ENCODE measurements around the gene PNPT1.

PNPT1 gene

DNA sequence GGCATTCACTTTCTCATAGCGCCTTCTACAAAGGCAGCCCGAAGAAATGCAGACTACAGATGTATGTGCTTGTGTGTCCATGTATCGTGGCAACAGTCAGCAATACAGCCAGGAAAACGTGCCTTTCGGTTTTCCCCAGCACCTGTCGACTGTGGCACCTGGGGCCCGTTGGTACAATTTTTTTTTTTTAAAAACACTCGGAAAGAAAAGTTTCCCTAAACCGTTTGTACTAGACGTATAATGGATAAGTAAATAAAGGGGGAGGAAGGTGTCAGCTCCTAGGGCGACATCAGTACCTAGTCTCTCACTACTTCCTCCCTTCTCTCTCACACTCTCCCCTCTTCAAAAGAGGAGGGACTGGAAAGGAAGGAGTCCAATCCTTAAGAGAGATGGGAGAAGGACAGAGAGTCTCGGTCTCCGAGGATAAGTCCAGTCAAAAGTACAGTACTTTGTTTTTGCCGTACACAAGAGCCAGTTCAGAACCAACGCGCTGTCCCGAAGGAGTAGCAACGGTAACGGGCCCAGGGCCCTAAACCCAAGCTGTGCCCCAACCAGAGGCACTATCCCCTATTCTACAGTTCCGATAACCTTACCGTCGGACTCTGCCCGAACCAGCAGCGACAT lies 77.0 kb downstream of the PNPT1 start:
- Histone ChIP-seq H3K9me2 (replicated peaks; ENCODE audit: control insufficient read depth, low read length) (no peaks in the 10 kb centered on the region), H4K20me1 (ENCODE audit: control insufficient read depth, insufficient read depth, low read depth, low read length) (peaks cover 18% of the 10 kb centered on the region), H3K27ac (ENCODE audit: low read depth, low read length) (peak overlapping the region; percentile 69), H3K9me3 (ENCODE audit: control insufficient read depth, insufficient read depth, low read length) (no peaks in the 10 kb centered on the region), H3K36me3 (ENCODE audit: control insufficient read depth, low read length) (peaks cover 83% of the 10 kb centered on the region), H3K4me3 (ENCODE audit: low read length) (peak overlapping the region; percentile 87), H3K4me1 (ENCODE audit: control insufficient read depth, low read length) (peaks cover 35% of the 10 kb centered on the region), H3K4me2 (ENCODE audit: low read length) (peak overlapping the region; percentile 69), H3K79me2 (ENCODE audit: control insufficient read depth, low read length) (peaks cover 98% of the 10 kb centered on the region), H3K27me3 (ENCODE audit: control insufficient read depth, low read length) (no peaks in the 10 kb centered on the region), H3F3A (ENCODE audit: control insufficient read depth, insufficient read depth) (0 out of 2 replicates have a peak, but pooled peaks cover 3% of the 10 kb centered on the region)
- TF ChIP-seq, protein P1, sequence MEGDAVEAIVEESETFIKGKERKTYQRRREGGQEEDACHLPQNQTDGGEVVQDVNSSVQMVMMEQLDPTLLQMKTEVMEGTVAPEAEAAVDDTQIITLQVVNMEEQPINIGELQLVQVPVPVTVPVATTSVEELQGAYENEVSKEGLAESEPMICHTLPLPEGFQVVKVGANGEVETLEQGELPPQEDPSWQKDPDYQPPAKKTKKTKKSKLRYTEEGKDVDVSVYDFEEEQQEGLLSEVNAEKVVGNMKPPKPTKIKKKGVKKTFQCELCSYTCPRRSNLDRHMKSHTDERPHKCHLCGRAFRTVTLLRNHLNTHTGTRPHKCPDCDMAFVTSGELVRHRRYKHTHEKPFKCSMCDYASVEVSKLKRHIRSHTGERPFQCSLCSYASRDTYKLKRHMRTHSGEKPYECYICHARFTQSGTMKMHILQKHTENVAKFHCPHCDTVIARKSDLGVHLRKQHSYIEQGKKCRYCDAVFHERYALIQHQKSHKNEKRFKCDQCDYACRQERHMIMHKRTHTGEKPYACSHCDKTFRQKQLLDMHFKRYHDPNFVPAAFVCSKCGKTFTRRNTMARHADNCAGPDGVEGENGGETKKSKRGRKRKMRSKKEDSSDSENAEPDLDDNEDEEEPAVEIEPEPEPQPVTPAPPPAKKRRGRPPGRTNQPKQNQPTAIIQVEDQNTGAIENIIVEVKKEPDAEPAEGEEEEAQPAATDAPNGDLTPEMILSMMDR (IDR thresholded peaks at IDR 0.05; ENCODE audit: low read depth, low read length, poor library complexity, severe bottlenecking) = no peak
- no peak for TF ChIP-seq EZH2phosphoT487 (IDR thresholded peaks at IDR 0.05; ENCODE audit: borderline replicate concordance, low read length)

DNA sequence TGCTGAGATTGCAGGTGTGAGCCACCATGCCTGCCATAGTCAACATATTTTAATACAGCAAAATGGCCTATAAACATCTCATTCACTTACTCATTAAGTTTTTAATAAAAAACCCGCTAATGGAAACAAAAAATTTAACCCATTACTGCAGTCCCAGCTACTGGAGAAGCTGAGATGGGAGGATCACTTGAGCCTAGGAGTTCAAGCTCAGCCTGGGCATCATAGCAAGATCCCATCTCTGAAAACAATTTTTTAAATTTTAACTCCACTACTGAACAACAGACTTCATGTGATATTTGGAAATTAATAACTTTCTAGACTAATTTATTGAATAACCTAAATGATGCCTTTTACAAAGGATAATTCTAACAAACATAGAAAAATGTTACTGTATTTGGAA lies 81.6 kb downstream of the PNPT1 start:
- TF ChIP-seq, protein P1 (IDR thresholded peaks at IDR 0.05; ENCODE audit: low read depth, low read length, poor library complexity, severe bottlenecking) = no peak
- no peak for TF ChIP-seq EZH2phosphoT487 (IDR thresholded peaks at IDR 0.05; ENCODE audit: borderline replicate concordance, low read length)
- Histone ChIP-seq H3K9me2 (replicated peaks; ENCODE audit: control insufficient read depth, low read length) (no peaks in the 10 kb centered on the region), H3K27ac (ENCODE audit: low read depth, low read length) (no peak overlapping the region), H3K4me3 (ENCODE audit: low read length) (no peak overlapping the region), H3F3A (ENCODE audit: control insufficient read depth, insufficient read depth) (peaks cover 2% of the 10 kb centered on the region; the same call in 1 of the 2 replicates), H3K79me2 (ENCODE audit: control insufficient read depth, low read length) (peaks cover 100% of the 10 kb centered on the region), H3K27me3 (ENCODE audit: control insufficient read depth, low read length) (no peaks in the 10 kb centered on the region), H3K9me3 (ENCODE audit: control insufficient read depth, insufficient read depth, low read length) (no peaks in the 10 kb centered on the region), H3K4me1 (ENCODE audit: control insufficient read depth, low read length) (peaks cover 8% of the 10 kb centered on the region), H4K20me1 (ENCODE audit: control insufficient read depth, insufficient read depth, low read depth, low read length) (peaks cover 16% of the 10 kb centered on the region; the same call in 1 of the 2 replicates), H3K36me3 (ENCODE audit: control insufficient read depth, low read length) (peaks cover 74% of the 10 kb centered on the region), H3K4me2 (ENCODE audit: low read length) (no peak overlapping the region)

DNA sequence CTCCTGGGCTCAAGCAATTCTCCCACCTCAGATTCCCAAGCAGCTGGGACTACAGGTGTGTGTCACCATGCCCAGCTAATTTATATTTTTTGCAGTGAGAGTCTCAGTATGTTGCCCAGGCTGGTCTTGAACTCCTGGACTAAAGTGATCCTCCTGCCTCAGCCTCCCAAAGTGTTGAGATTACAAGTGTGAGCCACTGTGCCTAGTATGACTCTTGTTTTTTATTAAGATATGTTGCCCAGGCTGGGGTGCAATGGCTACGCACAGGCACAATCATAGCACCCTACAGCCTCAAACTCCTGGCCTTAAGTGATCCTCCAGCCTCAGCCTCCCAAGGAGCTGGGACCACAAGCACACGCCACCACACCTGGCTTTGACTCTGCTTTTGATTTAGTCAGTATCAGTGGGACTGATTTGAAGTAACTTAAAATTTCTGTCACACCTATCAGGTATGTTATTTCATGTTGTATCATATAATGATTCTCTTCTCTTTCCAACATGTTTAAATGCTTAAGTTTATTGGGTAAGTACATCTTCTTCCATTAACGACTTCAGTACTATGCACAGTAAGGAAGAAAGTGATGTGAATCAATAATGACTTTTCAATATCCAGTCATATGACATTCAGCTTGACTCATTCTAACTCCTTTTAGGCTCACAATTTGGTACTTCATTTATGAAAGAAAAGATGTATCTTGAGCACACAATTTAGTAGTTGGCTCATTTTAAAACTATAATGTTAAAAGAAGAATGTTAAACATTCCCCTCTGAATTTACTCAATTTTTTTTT lies 82.5 kb downstream of the PNPT1 start:
- Histone ChIP-seq H3K79me2 (ENCODE audit: control insufficient read depth, low read length) (peaks cover 100% of the 10 kb centered on the region), H3K27ac (ENCODE audit: low read depth, low read length) (no peak overlapping the region), H3K9me3 (ENCODE audit: control insufficient read depth, insufficient read depth, low read length) (no peaks in the 10 kb centered on the region), H3K4me1 (ENCODE audit: control insufficient read depth, low read length) (peaks cover 8% of the 10 kb centered on the region), H3K9me2 (replicated peaks; ENCODE audit: control insufficient read depth, low read length) (no peaks in the 10 kb centered on the region), H3K4me3 (ENCODE audit: low read length) (no peak overlapping the region), H3K36me3 (ENCODE audit: control insufficient read depth, low read length) (peaks cover 70% of the 10 kb centered on the region), H3K27me3 (ENCODE audit: control insufficient read depth, low read length) (no peaks in the 10 kb centered on the region), H3F3A (ENCODE audit: control insufficient read depth, insufficient read depth) (peaks cover 4% of the 10 kb centered on the region; the same call in 1 of the 2 replicates), H3K4me2 (ENCODE audit: low read length) (no peak overlapping the region), H4K20me1 (ENCODE audit: control insufficient read depth, insufficient read depth, low read depth, low read length) (peaks cover 11% of the 10 kb centered on the region; the same call in 1 of the 2 replicates)
- TF ChIP-seq, protein P1 (IDR thresholded peaks at IDR 0.05; ENCODE audit: low read depth, low read length, poor library complexity, severe bottlenecking) = no peak
- no peak for TF ChIP-seq EZH2phosphoT487 (IDR thresholded peaks at IDR 0.05; ENCODE audit: borderline replicate concordance, low read length)

Measured in DOHH2 (cell line).